Activated T-cell treated with anti-CD3 and anti-CD28 coated beads for 4 hours (primary cell): ENCODE measurements around the gene TPRG1L.

Source experiments
- DNase-seq: peaks from one replicate; pipeline ENCODE4 v3.0.0-alpha.2; 2020

TPRG1L gene

GRCh38 chr1:3668585-3669300, 43.9 kb downstream of the TPRG1L start:
- no peak for DNase-seq

- no peak for DNase-seq
These were observed 44.6 kb downstream of the TPRG1L start for GRCh38 chr1:3669421-3669821.

GRCh38 chr1:3669971-3670431, 45.2 kb downstream of the TPRG1L start:
- no peak for DNase-seq

- no peak for DNase-seq
These were observed 46.0 kb downstream of the TPRG1L start for GRCh38 chr1:3670823-3671265.

- DNase-seq = no peak
These were observed 46.8 kb downstream of the TPRG1L start for GRCh38 chr1:3671371-3672180.

- DNase-seq = no peak
These were observed 47.6 kb downstream of the TPRG1L start for GRCh38 chr1:3672231-3672970.

- DNase-seq = no peak
These were observed 48.2 kb downstream of the TPRG1L start for GRCh38 chr1:3672971-3673361.

- DNase-seq = no peak
These were observed 48.7 kb downstream of the TPRG1L start for GRCh38 chr1:3673381-3674099.

GRCh38 chr1:3674100-3675094, 49.6 kb downstream of the TPRG1L start:
- DNase-seq = no peak

GRCh38 chr1:3675436-3675835, 50.6 kb downstream of the TPRG1L start:
- no peak for DNase-seq

- DNase-seq = no peak
These were observed 52.0 kb downstream of the TPRG1L start for GRCh38 chr1:3676581-3677470.

- DNase-seq = no peak
These were observed 52.7 kb downstream of the TPRG1L start for GRCh38 chr1:3677484-3677883.

GRCh38 chr1:3678361-3679097, 53.7 kb downstream of the TPRG1L start:
- DNase-seq = no peak

GRCh38 chr1:3679098-3679555, 54.3 kb downstream of the TPRG1L start:
- DNase-seq = no peak
